MCF 10A (cell line): ENCODE measurements around the gene TIAM1. TPM values are rescaled to one million over a fixed set of nuclear protein-coding genes. Genes with fewer than 3 reads are reported as not detected.

Experiments
- BruUV-seq: library from RNA; stranded (reverse); fragments of 400-500 nt; replicated peaks from 2 replicates; lab custom pipeline; 2021; lab: Mats Ljungman, UMichigan
- CTCF ChIA-PET: fragments of 300-600 bp; sonication (Branson Sonifier 250); formaldehyde crosslinking; extraction: SDS; loops from one replicate; lab custom pipeline; 2021; ENCODE audit warnings: antibody characterized with exemption, inconsistent platforms; lab: Yijun Ruan, JAX
- POLR2A ChIA-PET: fragments of 300-600, 350-650 bp; sonication (Branson Sonifier 250); formaldehyde crosslinking; extraction: SDS; loops from one replicate; lab custom pipeline; 2020; ENCODE audit warnings: antibody characterized with exemption, inconsistent platforms; lab: Yijun Ruan, JAX
- DNase-seq: peaks from one replicate; pipeline ENCODE4 v3.0.0-alpha.2; 2018; ENCODE audit not compliant: unreplicated experiment
- H3K27ac Mint-ChIP-seq: one replicate; pipeline ENCODE4 v1.8.0; 2022; ENCODE audit warnings: mild to moderate bottlenecking, low read depth, mixed read lengths; ENCODE audit not compliant: unreplicated experiment
- H3K27me3 Mint-ChIP-seq: one replicate; pipeline ENCODE4 v1.8.0; 2022; ENCODE audit warnings: mixed read lengths; ENCODE audit not compliant: insufficient read depth, unreplicated experiment
- H3K36me3 Mint-ChIP-seq: one replicate; pipeline ENCODE4 v1.8.0; 2022; ENCODE audit warnings: mild to moderate bottlenecking, moderate library complexity, mixed read lengths; ENCODE audit not compliant: insufficient read depth, unreplicated experiment
- H3K4me1 Mint-ChIP-seq: one replicate; pipeline ENCODE4 v1.8.0; 2022; ENCODE audit warnings: mixed read lengths; ENCODE audit not compliant: insufficient read depth, unreplicated experiment
- H3K4me3 Mint-ChIP-seq: one replicate; pipeline ENCODE4 v1.8.0; 2022; ENCODE audit warnings: mild to moderate bottlenecking, moderate library complexity, mixed read lengths; ENCODE audit not compliant: unreplicated experiment
- H3K9me3 Mint-ChIP-seq: one replicate; pipeline ENCODE4 v1.8.0; 2022; ENCODE audit warnings: mixed read lengths; ENCODE audit not compliant: unreplicated experiment
- intact Hi-C: fragments of 100-400 bp; cut with micrococcal nuclease; formaldehyde crosslinking; loops from 2 replicates; pipeline ENCODE4 v1.14.1; 2022
- total RNA-seq: library from RNA; stranded (reverse); gene quantifications from 2 replicates; pipeline ENCODE4 v1.2.3, GENCODE V29; 2022
- TF ChIP-seq, protein P1 (sequence below): fragments of 200-600 bp; IDR thresholded peaks from one replicate; pipeline ENCODE4 v1.8.0; 2022; ENCODE audit warnings: antibody characterized with exemption, mild to moderate bottlenecking; ENCODE audit not compliant: unreplicated experiment

Gene TIAM1
- total RNA-seq, 1 experiment from 2014 or later: 9.8 TPM

DNA sequence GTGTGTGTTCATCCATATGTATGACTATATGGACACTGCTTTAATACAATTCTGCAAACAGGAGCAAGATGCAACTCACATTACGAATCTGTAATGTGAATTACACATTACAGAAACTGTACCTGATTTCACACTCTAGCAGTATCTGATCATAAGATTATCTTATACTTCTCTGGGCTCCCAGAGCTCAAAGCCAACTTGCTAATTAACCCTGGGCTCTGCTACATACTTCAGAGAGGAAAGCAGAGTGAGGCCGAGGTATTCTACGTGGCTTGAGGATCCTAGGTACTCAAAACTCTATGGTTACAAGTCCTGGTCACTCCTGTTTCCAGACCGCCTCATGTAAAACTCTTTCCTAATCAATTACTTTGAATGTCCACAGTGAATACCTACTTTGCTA, 156.6 kb downstream of the TIAM1 start:
- intact Hi-C loops: no loop called here
- BruUV-seq: no TSS peak
- ChIA-PET CTCF (interaction anchor here (0.6 to 1.5 kb wide), 4 partner anchors 27 to 417 kb away, joined by 3 read pairs; no protein-coding TSS in a partner anchor), POLR2A (no interaction called here)
- TF ChIP-seq, protein P1, sequence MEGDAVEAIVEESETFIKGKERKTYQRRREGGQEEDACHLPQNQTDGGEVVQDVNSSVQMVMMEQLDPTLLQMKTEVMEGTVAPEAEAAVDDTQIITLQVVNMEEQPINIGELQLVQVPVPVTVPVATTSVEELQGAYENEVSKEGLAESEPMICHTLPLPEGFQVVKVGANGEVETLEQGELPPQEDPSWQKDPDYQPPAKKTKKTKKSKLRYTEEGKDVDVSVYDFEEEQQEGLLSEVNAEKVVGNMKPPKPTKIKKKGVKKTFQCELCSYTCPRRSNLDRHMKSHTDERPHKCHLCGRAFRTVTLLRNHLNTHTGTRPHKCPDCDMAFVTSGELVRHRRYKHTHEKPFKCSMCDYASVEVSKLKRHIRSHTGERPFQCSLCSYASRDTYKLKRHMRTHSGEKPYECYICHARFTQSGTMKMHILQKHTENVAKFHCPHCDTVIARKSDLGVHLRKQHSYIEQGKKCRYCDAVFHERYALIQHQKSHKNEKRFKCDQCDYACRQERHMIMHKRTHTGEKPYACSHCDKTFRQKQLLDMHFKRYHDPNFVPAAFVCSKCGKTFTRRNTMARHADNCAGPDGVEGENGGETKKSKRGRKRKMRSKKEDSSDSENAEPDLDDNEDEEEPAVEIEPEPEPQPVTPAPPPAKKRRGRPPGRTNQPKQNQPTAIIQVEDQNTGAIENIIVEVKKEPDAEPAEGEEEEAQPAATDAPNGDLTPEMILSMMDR: no peak
- peaks cover 6% of the 10 kb centered on the region for H3K36me3 Mint-ChIP-seq
- H3K9me3 Mint-ChIP-seq: no peaks in the 10 kb centered on the region
- no peak overlapping the region for H3K27ac Mint-ChIP-seq
- H3K4me3 Mint-ChIP-seq: no peak overlapping the region
- no peak for DNase-seq
- no peaks in the 10 kb centered on the region for H3K4me1 Mint-ChIP-seq
- H3K27me3 Mint-ChIP-seq: no peaks in the 10 kb centered on the region

DNA sequence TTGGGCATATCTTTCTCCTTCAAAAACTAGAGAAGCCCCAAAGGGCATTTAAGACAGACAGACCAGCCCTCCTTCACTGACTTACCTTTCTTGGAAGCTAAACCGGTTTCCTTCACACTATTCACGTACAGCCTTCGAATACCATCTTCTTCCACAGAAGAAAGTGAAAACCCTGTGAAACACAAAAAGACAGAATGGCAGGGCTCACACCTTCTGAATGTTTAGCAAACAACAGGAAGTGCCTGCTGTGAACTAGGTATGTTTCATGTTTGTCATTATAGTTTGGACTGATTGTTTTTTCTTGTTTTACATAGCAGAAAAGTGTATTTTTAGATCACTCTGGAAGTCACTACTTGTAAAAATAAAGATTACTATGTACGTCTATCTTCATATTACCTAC, 157.1 kb downstream of the TIAM1 start:
- no TSS peak for BruUV-seq

DNA sequence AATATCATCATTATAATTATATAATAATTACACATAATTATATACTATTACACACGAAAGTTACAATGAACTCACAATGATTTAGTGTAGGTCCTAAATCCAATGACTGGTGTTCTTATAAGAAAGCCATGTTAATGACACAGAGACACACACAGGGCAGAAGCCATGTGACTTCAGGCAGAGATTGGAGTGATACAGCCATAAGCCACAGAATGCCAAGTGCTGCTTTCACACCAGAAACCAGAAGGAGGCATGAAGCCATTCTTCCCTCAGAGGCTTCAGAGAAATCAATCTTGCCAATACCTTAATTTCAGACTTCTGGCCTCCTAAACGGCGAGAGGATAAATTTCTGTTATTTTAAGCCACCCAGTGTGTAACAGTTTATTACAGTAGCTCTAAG, 158.4 kb downstream of the TIAM1 start:
- TF ChIP-seq, protein P1: no peak
- intact Hi-C loops: no loop called here
- no peak for DNase-seq
- ChIA-PET CTCF (interaction anchor here (1.3 to 15.6 kb wide), 3 partner anchors 12 to 395 kb away, joined by 10 to 251 read pairs (median 24); no protein-coding TSS in a partner anchor), POLR2A (interaction anchor here (0.6 kb wide), 1 partner anchor 30 kb away, joined by 5 read pairs; no protein-coding TSS in a partner anchor)
- no peak overlapping the region for H3K4me3 Mint-ChIP-seq
- no peak overlapping the region for H3K27ac Mint-ChIP-seq
- BruUV-seq: no TSS peak
- peaks cover 8% of the 10 kb centered on the region for H3K36me3 Mint-ChIP-seq
- no peaks in the 10 kb centered on the region for H3K4me1 Mint-ChIP-seq
- no peaks in the 10 kb centered on the region for H3K27me3 Mint-ChIP-seq
- H3K9me3 Mint-ChIP-seq: no peaks in the 10 kb centered on the region

More for the DNA sequence above, 157.1 kb downstream of the TIAM1 start:
- Mint-ChIP-seq H3K27ac (no peak overlapping the region), H3K9me3 (no peaks in the 10 kb centered on the region), H3K4me3 (no peak overlapping the region), H3K27me3 (no peaks in the 10 kb centered on the region), H3K36me3 (peaks cover 6% of the 10 kb centered on the region), H3K4me1 (no peaks in the 10 kb centered on the region)
- POLR2A ChIA-PET: no interaction called here
- intact Hi-C loops: no loop called here
- TF ChIP-seq, protein P1: no peak
- CTCF ChIA-PET: interaction anchor here (0.6 to 15.6 kb wide), 4 partner anchors 27 to 140 kb away, joined by 3 to 251 read pairs (median 3); no protein-coding TSS in a partner anchor
- no peak for DNase-seq

DNA sequence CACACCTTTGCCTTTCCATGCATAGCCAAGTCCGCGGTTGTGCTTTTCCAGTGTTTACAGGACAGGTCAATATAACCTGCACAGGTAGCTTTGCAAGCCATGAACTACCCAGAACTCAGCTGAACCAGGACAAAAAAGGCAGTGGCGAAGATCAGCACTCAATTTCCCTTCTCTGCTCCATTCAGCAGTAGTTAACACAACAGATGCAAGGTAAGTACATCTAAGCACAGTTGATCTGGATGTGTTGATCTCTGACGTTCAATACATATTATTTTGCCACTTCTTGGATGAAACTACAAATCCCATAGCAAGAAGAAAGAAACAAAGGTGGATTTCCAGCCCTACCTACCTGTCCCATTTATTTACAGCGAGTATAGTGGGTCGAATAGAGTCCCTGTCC, 159.2 kb downstream of the TIAM1 start:
- Mint-ChIP-seq H3K4me1 (no peaks in the 10 kb centered on the region), H3K27ac (no peak overlapping the region), H3K4me3 (no peak overlapping the region), H3K9me3 (no peaks in the 10 kb centered on the region), H3K36me3 (peaks cover 11% of the 10 kb centered on the region), H3K27me3 (no peaks in the 10 kb centered on the region)
- no peak for DNase-seq
- intact Hi-C loops: no loop called here
- CTCF ChIA-PET: interaction anchor here (5.0 to 15.6 kb wide), 2 partner anchors 11 to 85 kb away, joined by 24 to 251 read pairs; no protein-coding TSS in a partner anchor
- POLR2A ChIA-PET: no interaction called here
- TF ChIP-seq, protein P1: no peak
- BruUV-seq: no TSS peak
